ENCODE results near the gene WRNIP1.

Gene WRNIP1

GRCh38 chr6:2763345-2763841 lies 1.8 kb upstream of the WRNIP1 start:
- no peak for DNase-seq

GRCh38 chr6:2763876-2764540 lies 1.2 kb upstream of the WRNIP1 start:
- DNase-seq, result no peak

GRCh38 chr6:2764610-2765165 lies 505 bp upstream of the WRNIP1 start:
- DNase-seq, result peak; percentile 77

- peak; percentile 57 for DNase-seq
Observed at GRCh38 chr6:2765896-2766766, 938 bp downstream of the WRNIP1 start.

- DNase-seq, result no peak
Observed at GRCh38 chr6:2766767-2767656, 1.8 kb downstream of the WRNIP1 start.

- DNase-seq, result no peak
Observed at GRCh38 chr6:2767657-2768524, 2.7 kb downstream of the WRNIP1 start.

- no peak for DNase-seq
Observed at GRCh38 chr6:2768696-2769095, 3.5 kb downstream of the WRNIP1 start.

GRCh38 chr6:2770171-2770570 lies 5.0 kb downstream of the WRNIP1 start:
- no peak for DNase-seq

GRCh38 chr6:2771079-2771478 lies 5.9 kb downstream of the WRNIP1 start:
- DNase-seq, result no peak

GRCh38 chr6:2772840-2773239 lies 7.6 kb downstream of the WRNIP1 start:
- DNase-seq, result no peak

GRCh38 chr6:2773449-2773848 lies 8.3 kb downstream of the WRNIP1 start:
- no peak for DNase-seq

- no peak for DNase-seq
Observed at GRCh38 chr6:2775003-2775402, 9.8 kb downstream of the WRNIP1 start.

- no peak for DNase-seq
Observed at GRCh38 chr6:2777249-2777648, 12.1 kb downstream of the WRNIP1 start.

GRCh38 chr6:2780102-2780737 lies 15.0 kb downstream of the WRNIP1 start:
- no peak for DNase-seq

GRCh38 chr6:2781685-2782355 lies 16.6 kb downstream of the WRNIP1 start:
- no peak for DNase-seq

- no peak for DNase-seq
Observed at GRCh38 chr6:2782356-2782708, 17.1 kb downstream of the WRNIP1 start.

- no peak for DNase-seq
Observed at GRCh38 chr6:2782825-2783187, 17.6 kb downstream of the WRNIP1 start.

GRCh38 chr6:2783188-2783963 lies 18.2 kb downstream of the WRNIP1 start:
- no peak for DNase-seq

GRCh38 chr6:2784061-2784460 lies 18.9 kb downstream of the WRNIP1 start:
- no peak for DNase-seq

GRCh38 chr6:2784930-2785329 lies 19.7 kb downstream of the WRNIP1 start:
- DNase-seq, result no peak
